PC-9 (cell line): ENCODE results near the gene LDLRAD2. TPM values are rescaled to one million over a fixed set of nuclear protein-coding genes. Genes with fewer than 3 reads are reported as not detected.

ENCODE experiments used
- Bru-seq: library from RNA; stranded (reverse); fragments of 400-500 nt; gene quantifications from one replicate; lab custom pipeline; 2021; lab: Mats Ljungman, UMichigan
- BruChase-seq, 2 experiments: library from RNA; stranded (reverse); fragments of 400-500 nt; gene quantifications; one replicate each; lab custom pipeline; 2021; lab: Mats Ljungman, UMichigan
- BruUV-seq: library from RNA; stranded (reverse); fragments of 400-500 nt; replicated peaks from 2 replicates; lab custom pipeline; 2021; lab: Mats Ljungman, UMichigan
- CTCF ChIA-PET: fragments of 300-600 bp; sonication (Branson Sonifier 250); formaldehyde crosslinking; loops from one replicate; lab custom pipeline; 2022; ENCODE audit warnings: antibody characterized with exemption; lab: Charles Lee
- POLR2A ChIA-PET: fragments of 300-600 bp; sonication (Branson Sonifier 250); formaldehyde crosslinking; loops from one replicate; lab custom pipeline; 2022; ENCODE audit warnings: antibody characterized with exemption; ENCODE audit not compliant: unreplicated experiment; lab: Charles Lee
- DNase-seq, 2 experiments: peaks; one replicate each; pipeline versions ENCODE4 v3.0.0 to v3.0.0-alpha.2; 2015 to 2022; ENCODE audit warnings: mixed read lengths in 1 of 2
- H2AFZ ChIP-seq: fragments of 200-600 bp; sonication (generic); 2 replicates; pipeline ENCODE4 v1.8.1; 2017; ENCODE audit warnings: antibody characterized with exemption
- H3F3A ChIP-seq: fragments of 200-600 bp; sonication (generic); 2 replicates; pipeline ENCODE4 v1.8.1; 2017; ENCODE audit warnings: antibody characterized with exemption, mild to moderate bottlenecking, low read depth; ENCODE audit not compliant: insufficient read depth
- H3K27ac ChIP-seq: fragments of 200-600 bp; sonication (generic); 2 replicates; pipeline ENCODE4 v1.6.1; 2016; ENCODE audit warnings: mixed run types
- H3K27me3 ChIP-seq: fragments of 200-600 bp; sonication (generic); 2 replicates; pipeline ENCODE4 v1.6.1; 2016; ENCODE audit warnings: low read depth, mixed run types; ENCODE audit not compliant: insufficient read depth
- H3K36me3 ChIP-seq: fragments of 200-600 bp; sonication (generic); 2 replicates; pipeline ENCODE4 v1.6.1; 2016; ENCODE audit warnings: low read depth, mixed run types
- H3K4me1 ChIP-seq: fragments of 200-600 bp; sonication (generic); replicated peaks from 2 replicates; pipeline ENCODE4 v1.6.1; 2016; ENCODE audit warnings: mixed run types; ENCODE audit not compliant: insufficient read depth
- H3K4me2 ChIP-seq: fragments of 200-600 bp; sonication (generic); 2 replicates; pipeline ENCODE4 v1.6.1; 2017; ENCODE audit warnings: mixed run types
- H3K4me3 ChIP-seq: fragments of 200-600 bp; sonication (generic); 2 replicates; pipeline ENCODE4 v1.6.1; 2016; ENCODE audit warnings: mixed run types
- H3K79me2 ChIP-seq: fragments of 200-600 bp; sonication (generic); 2 replicates; pipeline ENCODE4 v1.6.1; 2017; ENCODE audit warnings: low read depth, mixed run types
- H3K9me2 ChIP-seq: fragments of 200-600 bp; sonication (generic); 2 replicates; pipeline ENCODE4 v1.8.1; 2017; ENCODE audit warnings: mild to moderate bottlenecking; ENCODE audit not compliant: insufficient read depth
- H3K9me3 ChIP-seq: fragments of 200-600 bp; sonication (generic); 2 replicates; pipeline ENCODE4 v1.8.1; 2016; ENCODE audit warnings: low read depth; ENCODE audit not compliant: insufficient read depth
- H4K20me1 ChIP-seq: fragments of 200-600 bp; sonication (generic); 2 replicates; pipeline ENCODE4 v1.8.1; 2017; ENCODE audit not compliant: insufficient read depth
- CTCF ChIP-seq: fragments of 200-600 bp; sonication (generic); conservative IDR thresholded peaks from 2 replicates; pipeline ENCODE4 v1.6.1; 2017; ENCODE audit warnings: mixed run types, antibody characterized with exemption, mild to moderate bottlenecking, moderate library complexity
- EZH2 ChIP-seq: fragments of 200-600 bp; sonication (generic); IDR thresholded peaks from 2 replicates; pipeline ENCODE4 v1.8.0; 2017; ENCODE audit warnings: antibody characterized with exemption, low read depth
- intact Hi-C: fragments of 100-400 bp; cut with micrococcal nuclease; formaldehyde crosslinking; loops from one replicate; pipeline ENCODE4 v1.10.0; 2022; ENCODE audit not compliant: unreplicated experiment
- long read RNA-seq: library from polyadenylated mRNA; stranded (forward); transcript quantifications from one replicate; pipeline ENCODE4 v2.0.0, GENCODE V29; 2022
- total RNA-seq: library from RNA; stranded (reverse); gene quantifications from 2 replicates; pipeline ENCODE4 v1.2.3, GENCODE V29; 2021

The LDLRAD2 gene
- not detected in 2 replicates for total RNA-seq
- percentile 3 among the genes with signal in this experiment for Bru-seq, nascent RNA
- not detected for BruChase-seq, experiment 1, labeled RNA remaining after a 2-hour chase
- BruChase-seq, experiment 2, labeled RNA remaining after a 6-hour chase = not detected
- long read RNA-seq, partial matches to known transcripts = 0 of 3 reads
- long read RNA-seq, other reads (novel, unspliced or antisense) = 3 of 3 reads

- no peaks in the 10 kb centered on the region for H3K79me2 ChIP-seq
- TF ChIP-seq EZH2 = no peak
- no peak for TF ChIP-seq CTCF
- H4K20me1 ChIP-seq = no peaks in the 10 kb centered on the region
- H3K27ac ChIP-seq = no peak within 1 kb of the TSS
- H3F3A ChIP-seq = peaks cover 13% of the 10 kb centered on the region; the same call in 1 of the 2 replicates
- H3K9me2 ChIP-seq = no peaks in the 10 kb centered on the region
- intact Hi-C loops = no loop called here
- peak within 1 kb of the TSS; percentile 10; the same call in 1 of the 2 replicates for H3K4me2 ChIP-seq
- H2AFZ ChIP-seq = no peak within 1 kb of the TSS
- CTCF ChIA-PET = no interaction called here
- POLR2A ChIA-PET = no interaction called here
- peaks cover 20% of the 10 kb centered on the region for H3K4me1 ChIP-seq
- H3K9me3 ChIP-seq = no peaks in the 10 kb centered on the region
- no TSS peak for BruUV-seq
- H3K36me3 ChIP-seq = no peaks in the 10 kb centered on the region
- peak in 1 of 2 experiments; percentile 61 for DNase-seq
- H3K27me3 ChIP-seq = no peaks in the 10 kb centered on the region
- no peak within 1 kb of the TSS for H3K4me3 ChIP-seq
These were observed at the start of gene LDLRAD2 for GRCh38 chr1:21811875-21812305. TSS of gene LDLRAD2 (plus strand) at chr1:21812265. CDS start at chr1:21812452, 187 bp downstream.

GRCh38 chr1:21763236-21763635 is 48.8 kb upstream of the LDLRAD2 start:
- peaks cover 62% of the 10 kb centered on the region for H3K79me2 ChIP-seq
- ChIA-PET POLR2A (no interaction called here), CTCF (no interaction called here)
- H3F3A ChIP-seq = peaks cover 14% of the 10 kb centered on the region; the same call in 1 of the 2 replicates
- H3K4me2 ChIP-seq = no peak overlapping the region
- H4K20me1 ChIP-seq = peaks cover 11% of the 10 kb centered on the region; the same call in 1 of the 2 replicates
- no peak overlapping the region for H3K27ac ChIP-seq
- no peaks in the 10 kb centered on the region for H3K9me2 ChIP-seq
- no TSS peak for BruUV-seq
- H2AFZ ChIP-seq = no peak overlapping the region
- no peaks in the 10 kb centered on the region for H3K9me3 ChIP-seq
- intact Hi-C loops = no loop called here
- H3K4me1 ChIP-seq = peaks cover 26% of the 10 kb centered on the region
- no peaks in the 10 kb centered on the region for H3K27me3 ChIP-seq
- no peak for DNase-seq
- TF ChIP-seq EZH2 (no peak), CTCF (no peak)
- no peak overlapping the region for H3K4me3 ChIP-seq
- no peaks in the 10 kb centered on the region for H3K36me3 ChIP-seq

GRCh38 chr1:21763694-21764419 is 48.2 kb upstream of the LDLRAD2 start:
- Histone ChIP-seq H3K4me2 (peak overlapping the region; percentile 46), H3K9me2 (no peaks in the 10 kb centered on the region), H3K36me3 (no peaks in the 10 kb centered on the region), H3K4me1 (peaks cover 26% of the 10 kb centered on the region), H3K27me3 (no peaks in the 10 kb centered on the region), H3K79me2 (peaks cover 60% of the 10 kb centered on the region), H3K27ac (peak overlapping the region; percentile 60), H2AFZ (no peak overlapping the region), H3K9me3 (no peaks in the 10 kb centered on the region), H3F3A (peaks cover 14% of the 10 kb centered on the region; the same call in 1 of the 2 replicates), H3K4me3 (no peak overlapping the region), H4K20me1 (peaks cover 11% of the 10 kb centered on the region; the same call in 1 of the 2 replicates)
- no peak for DNase-seq
- no TSS peak for BruUV-seq
- intact Hi-C loops = loop anchor here (2.0 kb wide), 2 partner anchors 19 to 193 kb away; partner anchors contain the start of gene USP48
- ChIA-PET POLR2A (interaction anchor here (0.6 to 0.7 kb wide), 2 partner anchors 125 to 137 kb away, joined by 5 to 19 read pairs; no protein-coding TSS in a partner anchor), CTCF (no interaction called here)
- TF ChIP-seq CTCF (no peak), EZH2 (no peak)
